H1 (cell line): ENCODE data around the gene ZDHHC24. TPM values are rescaled to one million over a fixed set of nuclear protein-coding genes. Genes with fewer than 3 reads are reported as not detected.
"Not testable (repeated sequence)": the region's sequence is repeated elsewhere in the genome, so short reads cannot be mapped to it uniquely, and the experiment has no call there.

Experiments used
- CTCF ChIA-PET: fragments of 300-600 bp; sonication (Branson Sonifier 250); formaldehyde crosslinking; loops from one replicate; lab custom pipeline; 2021; ENCODE audit not compliant: partially characterized antibody; lab: Charles Lee
- POLR2A ChIA-PET: fragments of 300-600 bp; sonication (Branson Sonifier 250); formaldehyde crosslinking; loops from one replicate; lab custom pipeline; 2021; ENCODE audit warnings: inconsistent platforms; ENCODE audit not compliant: partially characterized antibody; lab: Charles Lee
- DNase-seq, 2 experiments: peaks; one replicate each; pipeline versions ENCODE4 v3.0.0 to v3.0.0-alpha.2; 2010 to 2022; ENCODE audit warnings: low spot score in 2 of 2, low read depth in 1 of 2, mixed read lengths in 1 of 2
- FAIRE-seq: peaks from 2 replicates; lab custom pipeline; 2011; peaks lifted over from hg19 to GRCh38; lab: Jason Lieb, UNC
- H2AFZ ChIP-seq: 2 replicates; pipeline ENCODE4 v1.8.1; 2012; ENCODE audit warnings: low read length, inconsistent platforms
- H2AK5ac ChIP-seq: 2 replicates; pipeline ENCODE4 v1.6.1; 2013; ENCODE audit warnings: low read depth, low read length
- H2BK120ac ChIP-seq: replicated peaks from 2 replicates; pipeline ENCODE3; 2013; ENCODE audit warnings: low read depth, low read length, inconsistent platforms
- H2BK12ac ChIP-seq: 2 replicates; pipeline ENCODE4 v1.6.1; 2013; ENCODE audit warnings: low read depth, low read length
- H2BK15ac ChIP-seq: 2 replicates; pipeline ENCODE4 v1.6.1; 2013; ENCODE audit warnings: low read length
- H2BK20ac ChIP-seq: 2 replicates; pipeline ENCODE4 v1.6.1; 2013; ENCODE audit warnings: low read length
- H2BK5ac ChIP-seq: 2 replicates; pipeline ENCODE4 v1.6.1; 2013; ENCODE audit warnings: low read depth, low read length
- H3K14ac ChIP-seq: 2 replicates; pipeline ENCODE4 v1.6.1; 2013; ENCODE audit warnings: inconsistent platforms; ENCODE audit not compliant: insufficient read length
- H3K18ac ChIP-seq: 2 replicates; pipeline ENCODE4 v1.6.1; 2013; ENCODE audit warnings: low read length; ENCODE audit errors: extremely low read depth
- H3K23ac ChIP-seq: 2 replicates; pipeline ENCODE4 v1.6.1; 2013; ENCODE audit warnings: inconsistent platforms; ENCODE audit not compliant: insufficient read length
- H3K23me2 ChIP-seq: 2 replicates; pipeline ENCODE4 v1.6.1; 2013; ENCODE audit warnings: low read depth, low read length
- H3K27ac ChIP-seq: 2 replicates; pipeline ENCODE4 v1.6.1; 2011; ENCODE audit warnings: low read depth, low read length, inconsistent platforms
- H3K27me3 ChIP-seq, 4 experiments: replicated peaks in 1 of 4; 1 replicate in 1 of 4; 2 replicates in 3 of 4; pipeline versions ENCODE4 v1.6.1 to v1.8.1; 2011 to 2013; ENCODE audit warnings: low read length in 3 of 4, mild to moderate bottlenecking in 3 of 4, inconsistent platforms in 2 of 4, mixed read lengths in 2 of 4, moderate library complexity in 1 of 4; ENCODE audit not compliant: control insufficient read depth in 3 of 4, insufficient read depth in 3 of 4; ENCODE audit errors: extremely low read depth in 1 of 4
- H3K36me3 ChIP-seq, 4 experiments: 2 replicates each; pipeline versions ENCODE4 v1.6.1 to v1.8.1; 2011 to 2013; ENCODE audit warnings: mild to moderate bottlenecking in 4 of 4, low read length in 3 of 4, moderate library complexity in 2 of 4, control low read depth in 1 of 4, inconsistent platforms in 1 of 4; ENCODE audit not compliant: insufficient read depth in 4 of 4, control insufficient read depth in 2 of 4
- H3K4ac ChIP-seq: replicated peaks from 2 replicates; pipeline ENCODE3; 2013; ENCODE audit warnings: low read length, low read depth, mixed read lengths, inconsistent platforms; ENCODE audit not compliant: insufficient read length
- H3K4me1 ChIP-seq, 4 experiments: replicated peaks in 1 of 4; 1 replicate in 1 of 4; 2 replicates in 3 of 4; pipeline versions ENCODE4 v1.6.1 to v1.8.1; 2011 to 2013; ENCODE audit warnings: low read length in 3 of 4, inconsistent platforms in 2 of 4, mixed read lengths in 1 of 4; ENCODE audit not compliant: insufficient read depth in 4 of 4, control insufficient read depth in 3 of 4
- H3K4me2 ChIP-seq, 2 experiments: 2 replicates each; pipeline versions ENCODE4 v1.6.1 to v1.8.1; 2011 to 2013; ENCODE audit warnings: low read depth in 2 of 2, low read length in 2 of 2, control low read depth in 1 of 2, inconsistent platforms in 1 of 2, mild to moderate bottlenecking in 1 of 2; ENCODE audit not compliant: insufficient read depth in 1 of 2
- H3K4me3 ChIP-seq, 4 experiments: fragments of 200-600, 300-600 bp in 1 of 4; sonication (generic), shearing (Covaris generic), sonication (Bioruptor Twin) in 1 of 4; 2 replicates each; pipeline versions ENCODE4 v1.5.1 to v1.8.1; 2011 to 2016; ENCODE audit warnings: low read length in 4 of 4, low read depth in 3 of 4, control low read depth in 2 of 4, inconsistent platforms in 2 of 4, mild to moderate bottlenecking in 2 of 4, mixed read lengths in 1 of 4, moderate library complexity in 1 of 4; ENCODE audit not compliant: insufficient read depth in 2 of 4; ENCODE audit errors: extremely low read depth in 1 of 4
- H3K56ac ChIP-seq: replicated peaks from 2 replicates; pipeline ENCODE3; 2013; ENCODE audit warnings: low read depth, mild to moderate bottlenecking, mixed read lengths, low read length, inconsistent platforms; ENCODE audit not compliant: insufficient read length
- H3K79me1 ChIP-seq: 2 replicates; pipeline ENCODE4 v1.6.1; 2013; ENCODE audit warnings: low read depth, low read length, control low read depth
- H3K79me2 ChIP-seq, 2 experiments: 2 replicates each; pipeline versions ENCODE4 v1.6.1 to v1.8.1; 2012 to 2013; ENCODE audit warnings: low read length in 2 of 2, mild to moderate bottlenecking in 2 of 2, inconsistent platforms in 1 of 2; ENCODE audit not compliant: insufficient read depth in 2 of 2, control insufficient read depth in 1 of 2
- H3K9ac ChIP-seq, 4 experiments: replicated peaks in 1 of 4; 1 replicate in 1 of 4; 2 replicates in 3 of 4; pipeline versions ENCODE4 v1.6.1 to v1.8.1; 2011 to 2013; ENCODE audit warnings: low read depth in 3 of 4, low read length in 3 of 4, control low read depth in 2 of 4, mild to moderate bottlenecking in 2 of 4, moderate library complexity in 2 of 4, inconsistent platforms in 1 of 4; ENCODE audit errors: extremely low read depth in 1 of 4
- H3K9me3 ChIP-seq, 2 experiments: 2 replicates each; pipeline versions ENCODE4 v1.6.1 to v1.8.1; 2012 to 2013; ENCODE audit warnings: mild to moderate bottlenecking in 2 of 2, moderate library complexity in 2 of 2, control low read depth in 1 of 2, inconsistent platforms in 1 of 2, low read depth in 1 of 2, low read length in 1 of 2, mixed read lengths in 1 of 2; ENCODE audit not compliant: insufficient read depth in 2 of 2
- H4K20me1 ChIP-seq, 2 experiments: replicated peaks in 1 of 2; 2 replicates each; pipeline versions ENCODE3 to v1.8.1; 2011 to 2013; ENCODE audit warnings: inconsistent platforms in 2 of 2, low read length in 2 of 2, mild to moderate bottlenecking in 1 of 2; ENCODE audit not compliant: insufficient read depth in 2 of 2, control insufficient read depth in 1 of 2
- H4K5ac ChIP-seq: 2 replicates; pipeline ENCODE4 v1.6.1; 2013; ENCODE audit warnings: low read length, low read depth, mixed read lengths, inconsistent platforms; ENCODE audit not compliant: insufficient read length
- H4K8ac ChIP-seq: 2 replicates; pipeline ENCODE4 v1.8.0; 2013; ENCODE audit warnings: mild to moderate bottlenecking, moderate library complexity, low read length, inconsistent platforms; ENCODE audit not compliant: insufficient read depth; ENCODE audit errors: extremely low read depth
- H4K91ac ChIP-seq: replicated peaks from 2 replicates; pipeline ENCODE3; 2013; ENCODE audit warnings: low read length, mixed read lengths, inconsistent platforms; ENCODE audit not compliant: insufficient read length
- ATF2 ChIP-seq: IDR thresholded peaks from 2 replicates; pipeline ENCODE4 v1.6.1; 2012; ENCODE audit warnings: low read length, inconsistent platforms
- HDAC6 ChIP-seq: IDR thresholded peaks from one replicate; pipeline ENCODE4 v1.7.1; 2012; ENCODE audit warnings: low read depth, mild to moderate bottlenecking, inconsistent platforms, low read length, moderate library complexity
- NRF1 ChIP-seq: IDR thresholded peaks from 2 replicates; pipeline ENCODE4 v1.6.1; 2011; ENCODE audit warnings: mild to moderate bottlenecking, low read depth, low read length, improper control_type of control experiment
- WGBS, 2 experiments: shearing (Covaris generic) in 1 of 2; methylation state at CpG; one replicate each; pipeline versions ENCODE4 v1.1.6 to v1.1.7; 2013 to 2015; ENCODE audit warnings: low lambda C conversion rate in 2 of 2, mixed read lengths in 2 of 2, inconsistent platforms in 1 of 2, low coverage in 1 of 2, missing lambda C conversion rate in 1 of 2; ENCODE audit not compliant: insufficient replicate concordance in 2 of 2, insufficient coverage in 1 of 2, insufficient read length in 1 of 2; ENCODE audit errors: extremely low coverage in 1 of 2, missing lambda C conversion rate in 1 of 2; 5-methylcytosine and 5-hydroxymethylcytosine counted together
- polyA plus RNA-seq, 7 experiments: library from polyadenylated mRNA; depleted of rRNA in 3 of 7; stranded (reverse) in 5 of 7; unstranded in 2 of 7; fragments of >200 nt in 5 of 7; fragments of 200-250 nt in 2 of 7; gene quantifications; 1 replicate in 5 of 7; 2 replicates in 1 of 7; 4 replicates in 1 of 7; pipeline versions ENCODE4 v1.2.1 to v1.2.3, GENCODE V29; 2011 to 2013; ENCODE audit warnings: missing spikeins in 2 of 7, mixed read lengths in 2 of 7
- total RNA-seq: library from RNA; stranded (reverse); fragmentation: NEBNext Ultra II Directional; extraction: Animal tissue kit (Norgen Biotek cat#: 25700); gene quantifications from 2 replicates; pipeline ENCODE4 v1.2.1, GENCODE V29; 2021

The ZDHHC24 gene
- total and polyA plus RNA-seq, 2 of the 8 experiments (the other 6 are each of a cell fraction or from before 2014, with no cell fraction given), result 8.4 to 9.7 TPM

DNA sequence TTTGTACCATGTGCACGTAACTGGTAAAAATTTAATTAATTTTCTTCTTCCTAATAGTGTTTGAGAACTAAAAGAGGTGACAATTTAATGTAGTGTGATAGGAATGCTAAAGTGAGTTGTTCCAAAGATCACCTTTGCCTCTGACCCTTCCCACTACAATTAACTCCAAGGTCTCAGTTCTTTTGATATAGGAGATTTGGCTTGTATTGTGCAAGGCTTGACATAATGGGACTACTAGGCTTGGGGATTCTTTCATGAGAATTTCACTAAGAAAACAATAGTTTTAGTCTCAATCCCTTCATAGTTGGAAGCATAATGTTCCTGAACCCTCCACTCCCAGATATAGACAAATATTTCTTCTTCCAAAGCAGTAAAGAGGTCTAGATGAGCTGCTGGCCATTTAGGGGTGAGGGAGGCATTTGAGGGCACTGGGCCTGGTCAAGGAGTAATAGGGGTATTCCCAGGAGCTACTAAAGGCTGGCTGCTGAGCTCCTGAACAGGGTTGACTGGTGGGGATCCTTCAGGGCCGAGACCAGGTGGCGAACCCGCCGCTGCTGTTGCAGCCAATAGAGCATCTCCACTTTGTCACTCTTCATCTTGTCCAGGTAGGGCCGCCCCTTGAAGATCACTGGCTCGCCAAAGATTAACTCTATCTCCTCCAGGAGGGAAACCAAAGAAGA, 44.3 kb upstream of the ZDHHC24 start (continued):
- no peak for TF ChIP-seq HDAC6
- TF ChIP-seq NRF1, result no peak
- no peak for TF ChIP-seq ATF2

GRCh38 chr11:66589315-66589714, 43.5 kb upstream of the ZDHHC24 start:
- H3K14ac ChIP-seq, H3K79me2 ChIP-seq, H3K36me3 ChIP-seq, FAIRE-seq, H3K23ac ChIP-seq, H3K23me2 ChIP-seq, DNase-seq, H3K4me2 ChIP-seq, H3K27me3 ChIP-seq, H3K9ac ChIP-seq, H3K4me3 ChIP-seq, H4K20me1 ChIP-seq, H2BK12ac ChIP-seq, H2AK5ac ChIP-seq, H3K56ac ChIP-seq, H3K18ac ChIP-seq, H4K91ac ChIP-seq, H4K5ac ChIP-seq, H4K8ac ChIP-seq, H2BK120ac ChIP-seq, H2BK15ac ChIP-seq, H3K4ac ChIP-seq, H3K79me1 ChIP-seq, H3K27ac ChIP-seq, H2BK5ac ChIP-seq, H2BK20ac ChIP-seq, H2AFZ ChIP-seq: not testable (repeated sequence)
- ChIA-PET CTCF (interaction anchor here (0.6 to 1.0 kb wide), 2 partner anchors 10 to 134 kb away, joined by 3 to 4 read pairs; no protein-coding TSS in a partner anchor), POLR2A (interaction anchor here (0.7 to 65.3 kb wide), 2 partner anchors 13 to 53 kb away, joined by 3 to 2165 read pairs; partner anchors contain the start of genes RBM14 and RBM4)
- peaks cover 13 to 25% of the 10 kb centered on the region in 2 experiments for H3K9me3 ChIP-seq
- H3K4me1 ChIP-seq, result peaks cover 0 to 11% (median 7%) of the 10 kb centered on the region in 4 experiments; a peak in 6 of 7 replicates
- 87% methylated on average over 2 of the region's 2 CpGs; no CpG with 5 or more reads in 1 of the 2 experiments for whole genome bisulfite sequencing, 2 experiments
